NCI-H524 (cell line): ENCODE measurements around the gene ZNF618.

ENCODE experiments used
- DNase-seq, 2 experiments: peaks; one replicate each; lab custom pipeline; 2025; lab: John Stamatoyannopoulos, UW

The ZNF618 gene

GRCh38 chr9:113882636-113883164 lies 6.6 kb downstream of the ZNF618 start:
- no peak for DNase-seq

GRCh38 chr9:113885183-113886025 lies 9.3 kb downstream of the ZNF618 start:
- no peak for DNase-seq

- no peak for DNase-seq
Observed at GRCh38 chr9:113886026-113886369, 9.9 kb downstream of the ZNF618 start.

- no peak for DNase-seq
Observed at GRCh38 chr9:113886466-113886865, 10.4 kb downstream of the ZNF618 start.

- no peak for DNase-seq
Observed at GRCh38 chr9:113886933-113887332, 10.8 kb downstream of the ZNF618 start.

GRCh38 chr9:113887436-113887835 lies 11.3 kb downstream of the ZNF618 start:
- DNase-seq: no peak

- DNase-seq: no peak
Observed at GRCh38 chr9:113888336-113888735, 12.2 kb downstream of the ZNF618 start.

DNA sequence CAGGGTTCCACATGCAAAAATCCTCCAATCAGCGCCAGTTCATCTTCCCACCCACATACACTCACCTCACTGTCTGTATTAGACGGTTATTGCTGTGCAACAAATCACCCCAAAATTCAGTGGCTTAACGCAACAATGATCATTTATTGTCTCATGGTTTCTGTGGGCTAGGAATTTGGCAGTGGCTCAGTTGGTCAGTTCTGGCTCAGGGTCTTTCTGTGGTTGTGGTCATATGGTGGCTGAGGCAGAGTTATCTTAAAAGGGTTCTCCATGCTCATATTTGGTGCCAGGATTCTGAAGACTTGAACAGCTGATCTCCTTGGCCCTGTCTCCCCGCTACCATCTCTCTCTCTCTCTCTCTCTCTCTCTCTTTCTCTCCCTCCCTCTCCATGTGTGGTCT lies 12.9 kb downstream of the ZNF618 start:
- DNase-seq: no peak

DNA sequence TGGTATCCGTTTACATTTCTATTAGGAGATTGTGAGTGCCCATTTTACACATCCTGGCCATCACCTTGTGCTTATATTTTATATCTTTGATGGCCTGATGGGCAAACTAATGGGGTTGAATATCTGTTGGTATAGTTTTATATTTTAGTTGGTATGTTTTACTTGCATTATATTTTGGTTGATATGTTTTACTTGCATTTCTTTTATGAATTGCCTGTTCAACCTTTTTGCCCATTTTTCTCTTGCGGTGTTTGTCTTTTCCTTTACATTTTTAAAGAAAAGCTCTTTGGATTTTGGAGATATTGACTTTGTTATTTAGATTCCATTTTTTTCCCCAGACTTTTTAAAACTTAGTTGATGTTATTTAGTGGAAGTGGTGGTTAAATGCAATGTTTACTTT lies 14.6 kb downstream of the ZNF618 start:
- DNase-seq: no peak

DNA sequence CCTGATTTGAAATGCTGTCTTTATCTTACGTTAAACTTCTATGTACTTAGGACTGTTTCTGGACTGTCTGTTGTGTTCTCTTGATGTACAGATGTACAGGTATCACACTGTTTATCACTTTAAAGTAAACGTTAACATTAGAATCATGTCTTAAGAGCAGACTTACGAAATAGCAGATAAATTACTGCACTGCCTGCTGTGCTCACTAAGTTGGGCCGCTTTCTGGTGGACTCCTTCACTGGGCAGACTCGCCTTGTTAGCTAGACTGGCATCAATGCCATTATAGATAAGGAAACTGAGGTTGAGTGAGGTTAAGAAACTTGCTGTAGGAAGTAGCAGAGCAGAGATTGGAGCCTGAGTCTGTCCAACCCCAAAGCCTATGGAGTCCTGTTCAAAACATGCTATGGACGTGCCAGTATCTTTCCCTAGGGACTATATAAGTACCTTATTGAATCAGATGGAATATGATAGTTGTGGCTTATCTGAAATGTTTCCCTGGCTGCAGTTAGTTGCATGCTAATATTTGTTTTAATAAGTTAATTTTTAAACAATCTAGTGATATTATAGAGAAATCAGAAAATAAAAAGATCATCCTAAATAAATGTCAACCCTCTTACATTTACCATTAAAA lies 16.9 kb downstream of the ZNF618 start:
- peak in 1 of 2 experiments; percentile 24 for DNase-seq

DNA sequence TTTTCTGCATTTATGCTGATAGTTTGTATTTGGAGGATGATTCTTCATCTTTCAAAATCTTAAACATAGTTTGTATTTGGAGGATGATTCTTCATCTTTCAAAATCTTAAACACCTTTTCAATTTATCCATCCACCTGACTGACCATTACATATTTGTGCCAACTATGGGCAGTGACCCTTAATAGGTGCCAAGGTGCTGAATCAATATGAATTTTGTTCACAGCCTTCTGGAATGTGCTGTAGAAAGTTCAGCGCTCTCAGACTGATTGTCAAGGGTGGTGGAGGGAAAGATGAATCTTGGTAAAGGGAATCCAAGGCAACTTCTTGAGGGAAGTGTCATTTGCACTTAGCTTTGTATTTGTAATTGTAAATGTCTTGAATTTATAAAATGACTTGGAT lies 18.1 kb downstream of the ZNF618 start:
- DNase-seq: no peak

DNA sequence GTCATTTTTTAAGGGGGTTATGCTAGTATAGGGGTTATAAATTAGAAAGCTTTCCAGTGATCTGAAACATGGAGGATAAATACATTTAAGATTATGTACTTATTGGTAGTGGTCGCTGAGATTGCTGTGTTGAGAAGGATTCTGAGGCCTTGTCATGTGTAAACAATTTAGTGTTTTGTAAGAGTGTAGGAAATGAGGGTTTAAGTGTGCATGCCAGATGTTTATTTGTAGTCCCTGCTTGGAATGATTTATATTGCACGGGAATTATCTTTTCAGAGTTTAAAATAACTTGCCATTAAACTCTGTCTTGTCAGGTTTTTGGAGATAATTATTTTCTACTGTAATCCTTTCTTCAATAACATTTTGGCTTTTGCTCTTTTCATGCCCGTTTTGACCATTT lies 19.4 kb downstream of the ZNF618 start:
- DNase-seq: no peak

DNA sequence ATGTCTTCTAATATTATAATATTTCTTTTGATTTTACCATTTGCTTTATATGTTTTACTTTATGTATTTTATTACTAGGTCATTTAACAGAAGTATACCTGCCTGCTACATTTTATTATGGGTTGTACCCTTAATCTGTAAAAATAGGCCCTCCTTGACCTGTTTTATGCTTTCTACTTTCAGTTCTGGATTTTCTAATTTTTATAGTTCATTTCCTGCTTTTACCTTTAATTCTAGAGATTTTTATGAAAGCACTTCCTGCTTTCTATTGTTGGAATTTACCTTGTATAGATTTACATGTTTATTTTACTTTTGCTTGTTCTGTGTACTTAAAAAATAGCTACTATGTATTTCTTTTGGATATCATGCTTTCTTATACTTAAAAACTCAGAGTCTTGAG lies 20.6 kb downstream of the ZNF618 start:
- no peak for DNase-seq

DNA sequence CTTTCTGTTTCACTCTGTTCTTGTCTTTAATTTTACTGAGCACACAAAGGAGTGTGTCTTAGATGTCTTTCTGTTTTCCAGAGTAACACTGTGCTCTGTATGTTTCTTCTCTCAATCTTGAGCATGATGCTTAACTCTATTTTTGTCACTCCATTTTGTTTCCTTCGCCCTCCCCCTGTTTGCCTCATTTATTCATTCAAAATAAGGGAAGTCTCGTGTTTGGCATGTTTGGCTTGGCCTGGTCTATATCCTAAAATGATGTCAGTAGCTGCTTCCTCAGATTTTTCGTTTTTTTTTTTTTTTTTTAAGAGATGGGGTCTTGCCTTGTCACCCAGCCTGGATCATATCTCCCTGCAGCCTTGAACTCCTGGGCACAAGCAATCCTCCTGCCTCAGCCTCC lies 22.0 kb downstream of the ZNF618 start:
- DNase-seq: no peak

DNA sequence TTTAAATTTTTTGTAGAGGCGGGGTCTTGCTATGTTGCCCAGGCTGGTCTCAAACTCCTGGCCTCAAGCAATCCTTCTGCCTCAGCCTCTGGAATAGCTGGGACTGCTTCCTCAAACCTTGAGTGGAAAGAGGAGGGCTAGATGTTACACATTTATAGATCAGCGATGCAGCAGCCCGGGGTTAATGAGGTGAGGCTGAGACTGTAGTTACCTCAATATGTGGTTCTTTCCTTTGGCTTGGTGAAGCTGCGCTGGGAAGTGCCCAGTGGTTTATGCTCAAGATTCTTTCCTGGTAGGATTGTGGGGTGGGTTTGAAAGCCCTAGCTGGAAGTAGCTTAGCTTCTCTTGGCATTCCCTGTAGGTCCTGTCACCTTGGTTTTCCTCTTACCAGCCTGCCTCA lies 22.5 kb downstream of the ZNF618 start:
- no peak for DNase-seq

GRCh38 chr9:113899205-113899604 lies 23.1 kb downstream of the ZNF618 start:
- no peak for DNase-seq

GRCh38 chr9:113901221-113901688 lies 25.1 kb downstream of the ZNF618 start:
- DNase-seq: peak; percentile 98 to 99

DNA sequence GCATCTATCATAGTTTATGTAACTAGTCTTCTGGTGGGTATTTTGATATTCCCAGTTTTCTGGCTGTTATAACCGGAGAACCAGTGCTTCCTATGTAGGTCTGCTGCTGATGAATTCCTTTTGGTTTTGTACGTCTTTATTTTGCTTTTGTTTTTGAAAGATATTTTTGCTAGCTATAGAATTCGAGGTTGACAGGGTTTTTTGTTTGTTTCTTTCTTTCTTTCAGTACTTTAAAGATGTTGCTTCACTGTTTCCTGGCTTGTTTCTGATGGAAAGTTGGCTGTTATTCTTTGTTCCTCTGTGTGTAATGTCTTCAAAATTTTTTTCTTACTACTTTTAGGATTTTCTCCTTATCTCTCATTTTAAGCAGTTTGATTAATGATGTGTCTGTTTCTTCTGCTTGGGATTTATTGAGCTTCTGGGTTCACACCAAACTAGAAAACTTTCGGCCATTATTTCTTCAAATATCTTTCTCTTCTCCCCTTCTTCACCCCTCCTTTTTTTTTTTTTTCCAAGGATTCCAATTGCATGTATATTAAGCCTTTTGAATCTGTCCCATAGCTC lies 27.5 kb downstream of the ZNF618 start:
- no peak for DNase-seq

- DNase-seq: no peak
Observed at GRCh38 chr9:113906411-113907110, 30.5 kb downstream of the ZNF618 start.

- DNase-seq: no peak
Observed at GRCh38 chr9:113907282-113907681, 31.2 kb downstream of the ZNF618 start.

- no peak for DNase-seq
Observed at GRCh38 chr9:113909421-113909820, 33.3 kb downstream of the ZNF618 start.

GRCh38 chr9:113910036-113910639 lies 34.0 kb downstream of the ZNF618 start:
- no peak for DNase-seq
